ENCODE results near the gene CDC42BPA. TPM values are rescaled to one million over a fixed set of nuclear protein-coding genes. Genes with fewer than 3 reads are reported as not detected.

The CDC42BPA gene, protein sequence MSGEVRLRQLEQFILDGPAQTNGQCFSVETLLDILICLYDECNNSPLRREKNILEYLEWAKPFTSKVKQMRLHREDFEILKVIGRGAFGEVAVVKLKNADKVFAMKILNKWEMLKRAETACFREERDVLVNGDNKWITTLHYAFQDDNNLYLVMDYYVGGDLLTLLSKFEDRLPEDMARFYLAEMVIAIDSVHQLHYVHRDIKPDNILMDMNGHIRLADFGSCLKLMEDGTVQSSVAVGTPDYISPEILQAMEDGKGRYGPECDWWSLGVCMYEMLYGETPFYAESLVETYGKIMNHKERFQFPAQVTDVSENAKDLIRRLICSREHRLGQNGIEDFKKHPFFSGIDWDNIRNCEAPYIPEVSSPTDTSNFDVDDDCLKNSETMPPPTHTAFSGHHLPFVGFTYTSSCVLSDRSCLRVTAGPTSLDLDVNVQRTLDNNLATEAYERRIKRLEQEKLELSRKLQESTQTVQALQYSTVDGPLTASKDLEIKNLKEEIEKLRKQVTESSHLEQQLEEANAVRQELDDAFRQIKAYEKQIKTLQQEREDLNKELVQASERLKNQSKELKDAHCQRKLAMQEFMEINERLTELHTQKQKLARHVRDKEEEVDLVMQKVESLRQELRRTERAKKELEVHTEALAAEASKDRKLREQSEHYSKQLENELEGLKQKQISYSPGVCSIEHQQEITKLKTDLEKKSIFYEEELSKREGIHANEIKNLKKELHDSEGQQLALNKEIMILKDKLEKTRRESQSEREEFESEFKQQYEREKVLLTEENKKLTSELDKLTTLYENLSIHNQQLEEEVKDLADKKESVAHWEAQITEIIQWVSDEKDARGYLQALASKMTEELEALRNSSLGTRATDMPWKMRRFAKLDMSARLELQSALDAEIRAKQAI (N-terminal part only)
- total RNA-seq (2014; rRNA removed; shearing (Covaris generic)), result 46.4 and 52.8 TPM in 2 replicates

DNA sequence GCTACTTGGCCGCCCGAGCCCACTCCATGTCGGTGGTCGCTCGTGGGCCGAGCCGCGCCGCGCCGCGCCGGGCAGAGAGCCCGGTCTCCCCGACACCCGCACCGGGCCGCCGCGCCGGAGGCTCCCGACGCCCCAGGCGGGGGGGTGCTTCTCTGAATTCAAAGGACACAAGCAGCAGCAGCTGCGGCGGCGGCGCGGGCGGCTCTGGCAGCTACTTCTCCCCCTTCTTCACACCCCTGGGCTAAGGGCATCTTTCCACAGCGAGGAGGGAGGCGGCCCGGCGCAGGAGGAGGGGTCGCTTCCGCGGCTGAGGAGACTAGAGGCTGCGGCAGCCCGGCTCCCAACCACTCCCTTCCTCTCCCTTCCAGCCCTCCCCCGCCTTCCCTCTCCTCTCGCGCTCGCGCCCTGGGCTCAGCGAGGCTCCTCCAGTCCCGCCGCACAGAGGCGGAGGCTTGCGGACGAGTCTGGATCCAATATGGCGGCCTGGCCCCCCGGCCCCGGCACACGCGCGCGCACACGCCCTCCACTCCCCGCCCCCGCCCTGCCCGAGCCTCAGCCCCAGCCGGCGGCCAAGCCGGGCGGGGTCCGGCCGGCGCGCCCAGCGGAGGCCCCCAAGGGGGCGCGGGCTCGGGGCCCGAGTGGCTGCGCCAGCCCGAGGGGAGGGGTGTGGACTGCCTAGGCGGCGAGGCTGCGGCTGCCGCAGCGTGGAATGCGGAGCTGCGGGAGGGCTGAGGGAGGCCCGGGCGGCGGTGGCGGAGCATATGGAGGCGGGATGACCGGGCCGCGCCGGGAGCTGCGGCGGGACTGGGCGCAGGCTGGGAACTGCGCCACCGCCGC, at the start of gene CDC42BPA:
TSS of gene CDC42BPA (minus strand) at position 477 of the 837 bp plus-strand sequence. CDS start 1,310 bp downstream, outside the sequence.
- Histone ChIP-seq H3K4me3 (peak within 1 kb of the TSS; percentile 93), H3K36me3 (peaks cover 6% of the 10 kb centered on the region), H3K27ac (peak within 1 kb of the TSS; percentile 88), H3K27me3 (replicated peaks) (no peaks in the 10 kb centered on the region), H3K9me3 (replicated peaks) (no peaks in the 10 kb centered on the region), H3K4me1 (replicated peaks) (0 out of 2 replicates have a peak, but pooled peaks cover 4% of the 10 kb centered on the region)
- DNase-seq (ENCODE audit: low read depth in 1 of 2, low spot score in 2 of 2), result peak; percentile 87 to 92

DNA sequence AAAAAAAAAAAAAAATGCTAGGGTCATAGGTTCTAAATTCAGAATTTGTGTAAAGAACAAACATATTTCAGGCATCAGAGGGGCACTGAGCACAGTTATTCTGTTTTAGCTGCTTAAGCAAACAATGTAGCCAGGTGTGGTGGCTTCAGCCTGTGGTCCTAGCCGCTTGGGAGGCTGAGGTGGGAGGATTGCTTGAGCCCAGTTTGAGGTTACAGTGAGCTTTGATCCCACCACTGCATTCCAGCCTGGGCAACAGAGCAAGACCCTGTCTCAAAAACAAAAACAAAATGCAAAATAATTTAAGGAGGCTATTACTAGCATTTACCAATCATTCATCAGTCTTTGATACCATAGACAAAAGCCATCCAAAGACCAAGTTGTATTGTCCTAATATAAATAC, 49.7 kb upstream of the CDC42BPA start:
- Histone ChIP-seq H3K4me3 (no peak overlapping the region), H3K36me3 (no peaks in the 10 kb centered on the region), H3K9me3 (replicated peaks) (no peaks in the 10 kb centered on the region), H3K27ac (no peak overlapping the region), H3K4me1 (replicated peaks) (peaks cover 31% of the 10 kb centered on the region), H3K27me3 (replicated peaks) (no peaks in the 10 kb centered on the region)
- DNase-seq (ENCODE audit: low read depth in 1 of 2, low spot score in 2 of 2), result no peak

DNA sequence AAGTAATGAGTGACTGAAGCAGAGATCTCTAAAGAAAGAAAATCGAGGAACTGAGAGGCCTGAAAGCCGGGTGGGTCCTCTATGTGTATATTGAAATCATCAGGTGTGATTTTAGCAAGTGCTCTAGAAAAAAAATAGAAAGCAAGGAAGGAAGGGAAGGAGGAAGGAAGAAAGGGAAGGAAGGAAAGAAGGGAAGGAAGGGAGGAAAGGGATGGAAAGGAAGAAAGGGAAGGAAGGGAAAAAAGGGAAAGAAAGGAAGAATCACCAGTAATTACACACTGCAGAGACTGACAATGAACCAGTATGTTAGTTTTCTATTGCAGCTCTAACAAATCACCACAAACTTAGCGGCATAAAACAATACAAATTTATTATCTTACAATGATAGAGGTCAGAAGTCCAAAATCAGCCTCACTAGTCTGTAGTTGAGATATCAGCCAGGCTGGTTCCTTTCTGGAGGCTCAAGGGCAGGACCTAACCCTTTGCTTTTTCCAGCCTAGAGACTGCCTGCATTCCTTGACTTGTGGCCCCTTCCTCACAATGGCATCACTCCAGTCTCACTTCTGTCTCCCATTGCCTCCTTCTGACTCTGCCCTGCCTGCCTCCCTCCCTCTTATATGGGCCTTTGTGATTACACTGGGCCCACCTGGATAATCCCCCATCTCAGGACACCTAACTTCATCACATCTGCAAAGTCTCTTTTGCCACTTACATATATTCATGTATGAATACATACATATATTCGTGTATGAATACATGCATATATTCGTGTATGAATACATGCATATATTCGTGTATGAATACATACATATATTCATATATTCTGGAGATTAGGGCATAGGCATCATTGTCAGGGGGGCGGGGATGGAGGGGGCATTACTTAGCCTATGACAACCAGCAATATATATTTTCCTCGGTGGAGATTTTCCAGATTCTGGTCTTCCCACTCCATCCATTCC, 47.5 kb upstream of the CDC42BPA start:
- peaks cover 10% of the 10 kb centered on the region for H3K4me1 ChIP-seq (replicated peaks)
- DNase-seq (ENCODE audit: low read depth in 1 of 2, low spot score in 2 of 2), result no peak
- H3K4me3 ChIP-seq, result no peak overlapping the region
- H3K27ac ChIP-seq, result no peak overlapping the region
- no peaks in the 10 kb centered on the region for H3K27me3 ChIP-seq (replicated peaks)
- no peaks in the 10 kb centered on the region for H3K9me3 ChIP-seq (replicated peaks)
- no peaks in the 10 kb centered on the region for H3K36me3 ChIP-seq

DNA sequence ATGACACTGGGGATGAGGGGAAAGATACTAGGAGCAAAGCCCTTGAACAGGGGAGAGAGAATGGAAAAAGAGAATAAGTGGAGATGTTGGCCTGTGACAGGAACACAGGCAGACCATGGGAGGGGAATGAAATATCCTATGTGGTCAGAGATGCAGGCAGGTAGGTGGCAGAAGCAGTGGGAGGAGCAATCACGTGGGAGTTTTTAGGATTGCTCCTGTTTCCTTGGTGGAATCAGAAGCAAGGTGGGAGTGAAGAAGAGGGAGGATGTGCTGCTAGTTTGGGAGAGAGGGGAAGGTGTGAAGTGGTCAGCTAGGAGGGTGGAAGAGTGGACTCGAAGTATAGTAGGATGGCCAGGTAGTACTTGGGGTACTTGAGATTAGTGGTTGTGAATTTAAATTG, 46.4 kb upstream of the CDC42BPA start:
- Histone ChIP-seq H3K4me3 (no peak overlapping the region), H3K9me3 (replicated peaks) (no peaks in the 10 kb centered on the region), H3K4me1 (replicated peaks) (peaks cover under 1% of the 10 kb centered on the region; the same call in 1 of the 2 replicates), H3K27me3 (replicated peaks) (no peaks in the 10 kb centered on the region), H3K36me3 (no peaks in the 10 kb centered on the region), H3K27ac (no peak overlapping the region)
- DNase-seq (ENCODE audit: low read depth in 1 of 2, low spot score in 2 of 2), result no peak

DNA sequence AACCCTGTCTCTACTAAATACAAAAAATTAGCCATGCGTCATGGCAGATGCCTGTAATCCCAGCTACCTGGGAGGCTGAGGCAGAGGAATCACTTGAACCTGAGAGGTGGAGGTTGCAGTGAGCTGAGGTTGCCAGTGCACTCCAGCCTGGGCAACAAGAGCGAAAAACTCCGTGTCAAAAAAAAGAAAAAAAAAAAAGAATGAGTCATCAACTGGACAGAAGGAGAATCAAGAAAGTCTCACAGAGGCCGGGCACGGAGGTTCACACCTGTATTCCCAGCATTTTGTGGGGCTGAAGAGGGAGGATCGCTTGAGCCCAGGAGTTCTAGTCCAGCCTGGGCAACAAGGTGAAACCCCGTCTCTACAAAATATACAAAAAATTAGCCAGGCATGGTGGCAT, 45.5 kb upstream of the CDC42BPA start:
- H3K27me3 ChIP-seq (replicated peaks), result no peaks in the 10 kb centered on the region
- H3K4me3 ChIP-seq, result no peak overlapping the region
- H3K4me1 ChIP-seq (replicated peaks), result no peaks in the 10 kb centered on the region
- no peaks in the 10 kb centered on the region for H3K36me3 ChIP-seq
- DNase-seq (ENCODE audit: low read depth in 1 of 2, low spot score in 2 of 2), result no peak
- H3K9me3 ChIP-seq (replicated peaks), result no peaks in the 10 kb centered on the region
- no peak overlapping the region for H3K27ac ChIP-seq

DNA sequence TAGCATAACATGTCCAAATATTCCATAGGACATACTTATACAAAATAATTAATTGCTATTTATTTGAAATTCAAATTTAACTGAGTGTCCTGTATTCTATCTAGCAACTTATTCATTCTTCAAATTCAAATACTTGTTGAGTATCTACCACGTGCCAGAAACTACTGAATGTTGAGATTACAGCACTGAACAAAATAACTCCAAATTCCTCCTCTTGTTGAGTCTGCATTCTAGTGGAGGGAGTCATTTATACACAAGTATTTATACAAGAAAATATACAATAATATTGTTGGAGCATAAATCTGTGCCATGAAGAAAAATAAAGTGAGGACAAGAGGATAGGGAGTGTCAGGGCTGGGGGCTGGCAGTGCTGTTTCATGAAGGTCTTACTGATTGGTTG, 43.7 kb upstream of the CDC42BPA start:
- Histone ChIP-seq H3K9me3 (replicated peaks) (no peaks in the 10 kb centered on the region), H3K4me3 (no peak overlapping the region), H3K27me3 (replicated peaks) (no peaks in the 10 kb centered on the region), H3K36me3 (no peaks in the 10 kb centered on the region), H3K27ac (no peak overlapping the region), H3K4me1 (replicated peaks) (peaks cover 11% of the 10 kb centered on the region)
- no peak for DNase-seq (ENCODE audit: low read depth in 1 of 2, low spot score in 2 of 2)

DNA sequence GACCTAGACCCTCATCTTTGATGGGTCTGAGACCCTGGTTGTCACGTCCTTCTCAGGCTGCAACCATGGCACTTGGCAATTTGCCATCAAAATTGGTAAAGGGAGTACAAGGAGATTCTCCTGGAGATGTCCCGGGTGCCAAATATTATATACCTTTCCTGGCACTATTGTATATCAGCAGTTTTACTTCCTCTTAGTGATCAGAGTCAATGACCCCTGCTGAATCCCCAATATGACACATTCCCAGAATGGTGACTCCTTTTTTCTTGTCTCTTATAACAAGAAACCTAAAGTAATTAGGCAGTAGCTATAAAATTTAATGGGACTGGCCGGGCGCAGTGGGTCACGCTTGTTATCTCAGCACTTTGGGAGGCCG, 39.6 kb upstream of the CDC42BPA start:
- Histone ChIP-seq H3K9me3 (replicated peaks) (no peaks in the 10 kb centered on the region), H3K4me1 (replicated peaks) (peaks cover 17% of the 10 kb centered on the region), H3K36me3 (no peaks in the 10 kb centered on the region), H3K27ac (peak overlapping the region; percentile 70), H3K4me3 (no peak overlapping the region), H3K27me3 (replicated peaks) (no peaks in the 10 kb centered on the region)
- no peak for DNase-seq (ENCODE audit: low read depth in 1 of 2, low spot score in 2 of 2)

DNA sequence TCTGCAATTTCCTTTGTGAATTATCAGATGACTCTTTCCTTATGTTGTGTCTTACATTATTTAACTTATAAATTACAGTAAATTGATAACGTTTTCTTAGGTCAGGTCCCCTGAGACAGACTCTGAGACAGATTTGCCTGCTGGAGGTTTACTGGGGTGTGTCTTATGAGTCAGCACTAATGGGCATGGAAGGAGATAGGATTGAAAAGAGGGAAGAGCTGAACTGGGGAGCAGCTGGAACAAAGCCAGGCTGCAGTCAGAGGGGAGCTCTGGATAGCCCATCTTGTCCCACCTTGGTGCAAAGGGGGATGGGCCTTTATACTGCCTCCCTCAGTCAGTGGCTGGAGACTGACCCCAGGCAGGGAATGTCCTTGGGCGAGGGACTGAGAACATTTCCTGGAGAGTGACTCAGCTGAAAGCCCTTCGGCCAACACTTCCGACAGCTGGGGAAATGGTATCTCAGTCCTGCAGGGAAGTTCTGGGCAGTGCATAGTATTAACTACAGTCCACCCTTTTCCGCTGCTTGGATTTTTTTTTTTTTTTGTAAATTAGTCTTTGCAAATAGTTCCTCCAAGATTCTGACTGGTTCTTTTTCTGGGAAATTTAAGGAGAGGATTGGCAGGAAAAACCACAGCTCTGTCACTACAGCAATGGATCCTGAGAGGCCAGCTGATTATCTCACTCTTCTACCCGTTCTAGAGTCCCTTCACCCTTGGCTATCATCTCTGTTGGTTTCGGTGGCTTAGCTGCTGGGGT, 39.1 kb upstream of the CDC42BPA start:
- H3K9me3 ChIP-seq (replicated peaks), result no peaks in the 10 kb centered on the region
- H3K27me3 ChIP-seq (replicated peaks), result no peaks in the 10 kb centered on the region
- peaks cover 17% of the 10 kb centered on the region for H3K4me1 ChIP-seq (replicated peaks)
- DNase-seq (ENCODE audit: low read depth in 1 of 2, low spot score in 2 of 2), result peak; percentile 86 to 90
- H3K27ac ChIP-seq, result peak overlapping the region; percentile 70
- no peaks in the 10 kb centered on the region for H3K36me3 ChIP-seq
- no peak overlapping the region for H3K4me3 ChIP-seq

DNA sequence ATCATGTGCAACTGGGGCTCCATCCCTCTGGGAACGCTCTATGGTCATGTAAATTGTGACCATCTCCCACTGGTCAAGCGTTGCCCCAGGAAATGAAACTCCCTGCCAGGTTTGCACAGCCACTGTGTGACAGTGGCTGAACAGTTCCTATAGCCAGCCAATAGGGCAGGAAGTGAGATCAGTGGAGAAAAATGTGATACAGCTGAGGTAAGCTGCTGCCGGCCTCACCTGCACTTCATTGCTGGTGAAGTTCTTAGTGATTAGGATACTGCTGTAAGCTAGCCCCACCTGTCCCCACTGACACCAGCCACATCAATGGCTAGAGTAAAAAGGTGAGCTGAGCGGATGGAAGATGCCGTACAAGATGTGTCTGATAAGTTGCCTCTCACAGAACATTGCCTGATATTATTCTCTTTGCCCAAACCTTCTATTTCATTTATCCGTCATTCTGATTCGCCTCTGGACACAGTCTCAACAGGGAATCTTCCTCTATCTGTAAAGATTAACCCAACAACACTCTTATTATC, 38.4 kb upstream of the CDC42BPA start:
- no peak for DNase-seq (ENCODE audit: low read depth in 1 of 2, low spot score in 2 of 2)
- Histone ChIP-seq H3K27me3 (replicated peaks) (no peaks in the 10 kb centered on the region), H3K36me3 (no peaks in the 10 kb centered on the region), H3K27ac (peak overlapping the region; percentile 70), H3K4me3 (no peak overlapping the region), H3K9me3 (replicated peaks) (no peaks in the 10 kb centered on the region), H3K4me1 (replicated peaks) (peaks cover 17% of the 10 kb centered on the region)

DNA sequence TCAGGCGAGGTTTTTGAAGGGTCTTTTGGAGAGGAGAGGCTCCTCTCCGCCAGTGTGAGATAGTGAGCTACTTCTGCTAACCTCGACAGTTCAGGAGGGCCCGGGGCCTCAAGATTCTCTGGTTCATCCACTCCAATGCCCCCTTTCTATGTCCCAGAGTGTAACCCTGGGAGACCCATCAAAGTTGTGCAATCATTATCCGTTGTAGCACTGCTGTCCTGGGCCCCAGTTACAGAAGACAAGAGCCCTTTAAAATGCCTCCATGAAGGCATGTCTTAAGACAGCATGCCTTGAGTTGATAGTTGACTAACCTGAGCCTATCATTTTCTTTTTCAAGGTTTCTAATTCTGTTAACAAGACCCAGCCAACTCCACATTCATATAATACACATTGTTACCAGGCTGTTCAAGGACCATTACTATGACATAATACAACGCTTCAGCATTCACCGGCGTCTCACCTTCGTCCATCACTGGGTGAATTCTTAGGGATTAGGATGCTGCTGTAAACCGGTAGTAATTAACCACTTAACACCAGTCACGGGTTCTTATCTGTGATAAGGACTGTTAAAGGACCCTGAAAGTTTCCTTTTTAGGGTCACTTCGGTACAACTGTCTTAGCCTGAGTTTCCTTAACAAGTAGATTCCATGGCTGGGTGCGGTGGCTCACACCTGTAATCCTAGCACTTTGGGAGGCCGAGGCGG, 37.4 kb upstream of the CDC42BPA start:
- Histone ChIP-seq H3K4me1 (replicated peaks) (peaks cover 22% of the 10 kb centered on the region), H3K27ac (no peak overlapping the region), H3K9me3 (replicated peaks) (no peaks in the 10 kb centered on the region), H3K27me3 (replicated peaks) (no peaks in the 10 kb centered on the region), H3K36me3 (no peaks in the 10 kb centered on the region), H3K4me3 (no peak overlapping the region)
- no peak for DNase-seq (ENCODE audit: low read depth in 1 of 2, low spot score in 2 of 2)

DNA sequence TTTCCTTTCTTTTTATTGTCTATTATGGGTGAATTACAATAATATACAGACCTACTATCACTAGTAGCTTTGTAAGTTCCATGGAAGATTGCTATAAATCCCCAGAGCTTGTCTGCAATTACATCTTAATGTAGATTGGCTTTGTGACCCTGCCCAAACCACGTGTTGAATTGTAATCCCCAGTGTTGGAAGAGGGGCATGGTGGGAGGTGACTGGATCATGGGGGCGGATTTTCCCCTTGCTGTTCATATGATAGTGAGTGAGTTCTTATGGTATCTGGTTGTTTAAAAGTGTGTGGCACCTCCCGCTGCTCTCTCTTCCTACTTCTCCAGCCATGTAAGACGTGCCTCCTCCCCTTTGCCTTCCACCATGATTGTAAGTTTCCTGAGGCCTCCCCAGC, 34.9 kb upstream of the CDC42BPA start:
- no peaks in the 10 kb centered on the region for H3K27me3 ChIP-seq (replicated peaks)
- H3K9me3 ChIP-seq (replicated peaks), result no peaks in the 10 kb centered on the region
- no peak overlapping the region for H3K27ac ChIP-seq
- DNase-seq (ENCODE audit: low read depth in 1 of 2, low spot score in 2 of 2), result no peak
- no peaks in the 10 kb centered on the region for H3K36me3 ChIP-seq
- H3K4me1 ChIP-seq (replicated peaks), result peaks cover 22% of the 10 kb centered on the region
- no peak overlapping the region for H3K4me3 ChIP-seq

Measured in SJSA1 (cell line).